GM21390 (cell line): ENCODE results near the gene BCR.

Source experiments
- ATAC-seq: cut with Tn5 transposase; IDR thresholded peaks from one replicate; pipeline ENCODE4 v1.9.1; 2021; ENCODE audit not compliant: unreplicated experiment

Gene BCR

GRCh38 chr22:23258826-23259170, 78.5 kb downstream of the BCR start:
- ATAC-seq, result no peak

- ATAC-seq, result no peak
These were observed 79.8 kb downstream of the BCR start for GRCh38 chr22:23259916-23260644.

DNA sequence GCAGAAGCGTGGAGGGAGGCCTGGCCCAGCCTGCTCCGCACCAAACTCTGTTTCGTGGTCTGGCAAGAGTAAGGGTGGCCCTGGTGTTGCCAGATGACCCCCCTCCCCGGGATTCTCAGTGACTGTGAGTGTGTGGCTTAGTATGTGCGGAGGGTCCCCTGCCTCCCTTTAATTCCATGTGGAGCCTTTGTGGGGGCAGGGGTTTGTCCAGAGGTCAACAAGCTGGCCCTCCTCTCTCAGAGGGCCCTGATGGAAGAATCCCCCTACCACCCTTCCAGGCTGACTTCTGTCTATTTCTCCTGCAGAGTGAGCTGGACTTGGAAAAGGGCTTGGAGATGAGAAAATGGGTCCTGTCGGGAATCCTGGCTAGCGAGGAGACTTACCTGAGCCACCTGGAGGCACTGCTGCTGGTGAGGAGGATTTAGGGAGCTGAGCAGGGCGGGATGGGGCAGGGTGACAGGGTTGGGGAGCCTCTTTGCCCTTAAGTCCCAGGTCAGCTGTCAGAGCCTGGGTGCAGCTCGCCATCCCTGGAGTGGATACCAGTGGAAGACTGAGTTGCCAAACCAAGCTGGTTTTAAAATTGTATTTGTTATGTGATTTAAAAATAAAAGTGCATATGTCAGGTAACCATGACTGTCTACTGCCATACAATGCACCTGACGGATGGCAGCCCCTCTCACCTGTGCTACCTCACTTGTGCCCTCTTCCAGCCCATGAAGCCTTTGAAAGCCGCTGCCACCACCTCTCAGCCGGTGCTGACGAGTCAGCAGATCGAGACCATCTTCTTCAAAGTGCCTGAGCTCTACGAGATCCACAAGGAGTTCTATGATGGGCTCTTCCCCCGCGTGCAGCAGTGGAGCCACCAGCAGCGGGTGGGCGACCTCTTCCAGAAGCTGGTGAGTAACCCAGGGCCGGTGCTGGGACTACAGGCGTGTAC, 80.6 kb downstream of the BCR start:
- no peak for ATAC-seq

- no peak for ATAC-seq
These were observed 81.7 kb downstream of the BCR start for GRCh38 chr22:23261900-23262450.

DNA sequence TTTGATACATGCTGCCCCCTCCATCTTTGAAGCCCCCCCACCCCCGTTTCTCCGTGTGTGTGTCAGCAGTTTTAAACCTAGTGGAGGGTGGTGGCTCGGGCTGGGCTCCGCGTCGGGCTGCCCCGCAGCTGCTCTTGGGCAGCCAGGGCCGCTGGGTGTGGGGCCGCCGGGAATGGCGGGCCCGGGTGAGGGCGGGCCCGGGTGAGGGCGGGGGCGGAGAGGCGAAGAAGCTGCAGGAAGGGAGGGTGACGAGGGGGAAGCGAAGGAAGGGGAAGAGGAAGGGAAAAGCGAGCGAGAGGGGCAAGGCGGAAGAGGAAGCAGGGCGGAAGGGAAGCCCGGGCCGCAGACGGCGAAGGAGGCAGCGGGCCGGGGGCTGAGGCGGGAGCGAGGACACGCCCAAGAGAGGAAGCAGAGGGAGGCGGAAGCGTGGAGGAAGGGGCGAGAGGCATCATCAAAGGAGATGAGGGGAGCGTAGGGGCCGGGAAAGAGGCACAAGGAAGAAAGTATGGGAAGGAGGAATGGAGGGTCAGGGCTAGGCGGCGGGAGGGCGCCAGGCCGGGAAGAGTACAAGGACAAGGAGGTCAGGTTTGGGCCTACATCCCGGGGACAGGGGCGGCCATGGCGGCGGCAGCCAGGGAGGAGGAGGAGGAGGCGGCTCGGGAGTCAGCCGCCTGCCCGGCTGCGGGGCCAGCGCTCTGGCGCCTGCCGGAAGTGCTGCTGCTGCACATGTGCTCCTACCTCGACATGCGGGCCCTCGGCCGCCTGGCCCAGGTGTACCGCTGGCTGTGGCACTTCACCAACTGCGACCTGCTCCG, 82.4 kb downstream of the BCR start:
- no peak for ATAC-seq

GRCh38 chr22:23263651-23264555, 83.6 kb downstream of the BCR start:
- ATAC-seq, result no peak

- no peak for ATAC-seq
These were observed 84.5 kb downstream of the BCR start for GRCh38 chr22:23264610-23265367.

DNA sequence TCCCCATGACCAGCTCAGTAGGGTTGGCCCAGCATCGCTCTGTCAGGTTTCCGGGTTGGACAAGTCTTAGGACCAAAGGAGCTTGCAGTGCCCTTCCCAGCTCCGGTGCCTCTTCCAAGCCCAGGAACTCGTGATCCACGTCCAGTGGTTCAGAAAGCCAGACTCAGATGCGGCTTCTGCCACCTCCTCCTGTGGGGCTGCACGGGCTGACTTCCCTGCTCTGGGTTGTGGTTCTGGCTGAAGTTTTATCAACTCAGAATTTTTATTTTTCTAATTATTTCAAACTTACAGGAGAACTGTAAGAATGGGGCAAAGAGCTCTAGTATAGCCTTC, 85.0 kb downstream of the BCR start:
- ATAC-seq, result no peak

- ATAC-seq, result no peak
These were observed 86.5 kb downstream of the BCR start for GRCh38 chr22:23266780-23267179.

- ATAC-seq, result no peak
These were observed 87.1 kb downstream of the BCR start for GRCh38 chr22:23267226-23268043.

DNA sequence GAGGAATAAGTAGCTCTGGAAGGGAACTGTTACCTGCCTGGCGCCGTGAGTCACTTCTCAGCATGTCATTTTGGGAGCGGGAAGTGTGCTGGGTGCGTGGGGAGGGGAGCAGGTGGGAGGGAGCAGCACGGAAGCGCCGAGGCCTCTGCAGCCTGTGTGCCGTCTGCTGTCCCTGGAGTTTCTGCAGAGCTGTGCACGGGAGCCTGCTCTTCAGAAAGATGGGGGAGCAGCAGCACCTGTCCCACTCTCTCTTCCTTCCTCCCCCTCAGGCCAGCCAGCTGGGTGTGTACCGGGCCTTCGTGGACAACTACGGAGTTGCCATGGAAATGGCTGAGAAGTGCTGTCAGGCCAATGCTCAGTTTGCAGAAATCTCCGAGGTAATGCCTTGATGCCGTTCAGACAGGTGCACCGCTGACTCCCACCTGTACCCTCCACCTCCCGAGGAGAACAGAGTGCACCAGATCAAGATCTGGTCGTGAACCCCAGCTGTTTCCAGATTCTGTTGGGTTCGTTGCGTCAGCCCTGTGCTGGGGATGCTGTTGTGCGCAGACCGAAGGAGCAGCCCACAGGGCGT, 87.9 kb downstream of the BCR start:
- no peak for ATAC-seq

GRCh38 chr22:23268877-23269276, 88.6 kb downstream of the BCR start:
- ATAC-seq, result no peak

DNA sequence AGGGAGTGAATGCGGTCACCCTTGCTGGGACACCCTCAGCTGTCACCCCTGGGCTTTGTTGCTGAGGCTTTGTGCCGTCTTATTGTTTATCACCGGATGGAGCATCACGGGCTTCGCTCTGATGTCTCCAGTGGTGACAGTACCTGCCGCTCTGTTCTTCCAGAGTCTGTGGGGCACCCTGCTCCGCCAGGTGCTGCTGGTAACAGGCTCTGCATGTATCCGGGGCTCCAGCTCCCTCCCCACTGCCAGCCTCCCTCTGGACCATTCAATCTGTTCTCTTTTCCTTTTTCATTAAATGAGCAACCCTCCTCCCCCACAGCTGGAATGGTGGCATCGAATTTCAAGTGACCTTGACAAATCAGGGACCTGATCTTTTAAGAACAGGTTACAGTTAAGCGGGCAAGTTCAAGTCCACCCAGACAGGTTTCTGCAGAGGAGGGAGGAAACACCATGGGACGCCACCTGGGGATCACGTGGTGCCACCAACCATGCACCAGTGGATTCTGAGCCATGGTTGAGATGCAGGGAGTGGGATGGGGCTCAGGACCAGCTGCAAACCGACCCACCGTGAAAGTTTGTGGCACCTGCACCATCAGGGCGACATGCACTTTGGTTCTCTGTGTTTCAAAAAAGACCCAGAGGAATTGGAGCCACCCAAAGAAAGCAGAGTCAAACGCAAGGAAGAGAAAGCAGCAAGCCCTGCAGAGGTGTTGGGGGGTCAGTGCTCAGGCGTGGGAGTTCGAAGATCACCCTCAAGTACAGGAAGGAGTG, 89.3 kb downstream of the BCR start:
- ATAC-seq, result no peak

DNA sequence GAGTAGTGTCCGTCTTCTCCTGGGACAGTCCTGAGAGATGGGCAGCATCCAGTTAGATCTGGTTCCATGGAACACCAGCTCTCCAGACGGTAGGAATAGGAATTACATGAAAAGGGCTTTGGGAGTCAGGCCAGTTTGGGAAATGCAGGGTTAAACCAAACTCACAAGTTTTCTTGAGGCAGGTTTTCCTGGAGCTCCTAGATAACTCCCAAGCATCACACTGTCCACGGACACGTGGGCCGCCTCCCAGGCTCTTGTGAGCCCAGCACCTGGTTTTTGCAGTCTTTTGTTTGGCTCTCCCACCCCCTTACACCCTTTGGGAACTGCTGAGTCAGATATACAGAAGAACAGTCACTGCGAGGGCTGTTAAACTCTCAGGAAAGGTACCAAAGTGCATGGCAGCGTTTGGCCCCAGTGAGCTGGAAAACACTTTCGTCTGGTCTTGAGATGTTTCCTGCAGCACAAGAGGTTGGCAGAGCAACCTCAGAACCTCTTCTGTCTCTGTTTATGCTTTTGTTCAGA, 90.0 kb downstream of the BCR start:
- ATAC-seq, result no peak

DNA sequence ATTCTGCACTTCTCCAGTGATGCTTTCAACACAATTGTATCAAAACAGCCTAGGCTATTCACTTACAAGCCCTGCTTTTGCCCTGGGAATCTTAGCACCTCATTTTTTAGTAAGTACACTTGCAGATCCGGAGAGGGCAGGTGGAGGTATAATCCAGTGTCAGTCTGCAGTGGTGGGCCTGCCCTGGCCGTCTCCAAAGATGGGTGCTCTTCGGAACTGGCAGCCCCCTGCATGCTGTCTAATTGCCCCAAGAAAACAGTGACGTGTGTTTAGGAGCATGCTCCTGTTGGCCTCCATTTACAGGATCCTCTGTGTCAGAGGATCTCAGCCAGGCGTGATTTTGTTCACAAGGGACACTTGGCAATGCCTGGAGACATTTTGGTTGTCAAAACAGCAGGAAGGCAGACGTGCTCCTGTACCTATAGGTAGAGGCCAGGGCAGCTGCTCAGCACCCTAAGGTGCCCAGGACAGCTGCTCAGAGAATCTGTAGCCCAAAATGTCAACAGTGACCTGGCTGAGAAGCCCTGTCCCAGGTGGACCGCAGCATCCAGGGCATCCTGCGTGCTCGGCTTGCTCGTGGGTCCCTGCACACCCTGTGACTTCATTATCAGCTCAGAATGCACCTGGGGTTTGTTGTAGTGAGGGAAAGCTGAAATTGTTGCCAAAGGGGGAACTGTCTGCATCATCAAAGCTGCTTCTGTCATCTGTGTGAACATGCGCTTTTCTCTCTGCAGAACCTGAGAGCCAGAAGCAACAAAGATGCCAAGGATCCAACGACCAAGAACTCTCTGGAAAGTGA, 90.7 kb downstream of the BCR start:
- no peak for ATAC-seq

- no peak for ATAC-seq
These were observed 91.2 kb downstream of the BCR start for GRCh38 chr22:23271597-23271908.

GRCh38 chr22:23272371-23272770, 92.1 kb downstream of the BCR start:
- ATAC-seq, result no peak
